ENCODE results near the gene IGFL2. TPM values are rescaled to one million over a fixed set of nuclear protein-coding genes. Genes with fewer than 3 reads are reported as not detected.

The IGFL2 gene
- total and polyA plus RNA-seq, 2 experiments from 2014 or later: not detected

- TF ChIP-seq EZH2 (IDR thresholded peaks at IDR 0.05; ENCODE audit: low read depth, unreplicated experiment): no peak
- TF ChIP-seq CREB1 (CRISPR knock-in tag; IDR thresholded peaks at IDR 0.05; ENCODE audit: low read depth): no peak
- no peak for TF ChIP-seq NANOG (IDR thresholded peaks at IDR 0.05; ENCODE audit: borderline replicate concordance)
- no peak for TF ChIP-seq STAT1 (IDR thresholded peaks at IDR 0.05; ENCODE audit: unreplicated experiment)
- no peak for TF ChIP-seq REST (IDR thresholded peaks at IDR 0.05; ENCODE audit: unreplicated experiment)
- no peak for TF ChIP-seq ZNF114 (CRISPR knock-in tag; IDR thresholded peaks at IDR 0.05)
- TF ChIP-seq EZH2phosphoT487 (IDR thresholded peaks at IDR 0.05; ENCODE audit: unreplicated experiment): no peak
- no peak for TF ChIP-seq ETS1 (IDR thresholded peaks at IDR 0.05)
- TF ChIP-seq, protein P1, sequence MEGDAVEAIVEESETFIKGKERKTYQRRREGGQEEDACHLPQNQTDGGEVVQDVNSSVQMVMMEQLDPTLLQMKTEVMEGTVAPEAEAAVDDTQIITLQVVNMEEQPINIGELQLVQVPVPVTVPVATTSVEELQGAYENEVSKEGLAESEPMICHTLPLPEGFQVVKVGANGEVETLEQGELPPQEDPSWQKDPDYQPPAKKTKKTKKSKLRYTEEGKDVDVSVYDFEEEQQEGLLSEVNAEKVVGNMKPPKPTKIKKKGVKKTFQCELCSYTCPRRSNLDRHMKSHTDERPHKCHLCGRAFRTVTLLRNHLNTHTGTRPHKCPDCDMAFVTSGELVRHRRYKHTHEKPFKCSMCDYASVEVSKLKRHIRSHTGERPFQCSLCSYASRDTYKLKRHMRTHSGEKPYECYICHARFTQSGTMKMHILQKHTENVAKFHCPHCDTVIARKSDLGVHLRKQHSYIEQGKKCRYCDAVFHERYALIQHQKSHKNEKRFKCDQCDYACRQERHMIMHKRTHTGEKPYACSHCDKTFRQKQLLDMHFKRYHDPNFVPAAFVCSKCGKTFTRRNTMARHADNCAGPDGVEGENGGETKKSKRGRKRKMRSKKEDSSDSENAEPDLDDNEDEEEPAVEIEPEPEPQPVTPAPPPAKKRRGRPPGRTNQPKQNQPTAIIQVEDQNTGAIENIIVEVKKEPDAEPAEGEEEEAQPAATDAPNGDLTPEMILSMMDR (conservative IDR thresholded peaks at IDR 0.05; ENCODE audit: low read depth in 2 of 2): no peak
- no peak for TF ChIP-seq ZNF462 (CRISPR knock-in tag; IDR thresholded peaks at IDR 0.05)
- TF ChIP-seq POLR2AphosphoS5 (IDR thresholded peaks at IDR 0.05; ENCODE audit: low read depth): no peak
- TF ChIP-seq JUNB (IDR thresholded peaks at IDR 0.05; ENCODE audit: unreplicated experiment): no peak
- TF ChIP-seq ZNF331 (CRISPR knock-in tag; IDR thresholded peaks at IDR 0.05; ENCODE audit: low read depth): no peak
- no peaks in the 10 kb centered on the region for H4K20me1 ChIP-seq (replicated peaks; ENCODE audit: insufficient read depth)
- no peak overlapping the region for H3K4me3 ChIP-seq
- H3K9me2 ChIP-seq (ENCODE audit: insufficient read depth): no peaks in the 10 kb centered on the region
- peaks cover 11% of the 10 kb centered on the region for H3K4me1 Mint-ChIP-seq
- no peak for ATAC-seq
- peaks cover 4% of the 10 kb centered on the region; the same call in 2 of the 3 replicates for H3K9me3 Mint-ChIP-seq
- H2AFZ ChIP-seq: no peak overlapping the region
- no peak overlapping the region for H3K4me2 ChIP-seq
- H3K4me3 Mint-ChIP-seq: no peak overlapping the region
- no peak for DNase-seq (ENCODE audit: low spot score)
- no peaks in the 10 kb centered on the region for H3F3A ChIP-seq (replicated peaks; ENCODE audit: low read depth)
- H3K27ac ChIP-seq (ENCODE audit: low read depth): no peak overlapping the region
- no peaks in the 10 kb centered on the region for H3K36me3 ChIP-seq (ENCODE audit: insufficient read depth)
- H3K27me3 Mint-ChIP-seq (ENCODE audit: insufficient read depth, low read depth, poor library complexity): no peaks in the 10 kb centered on the region
- no peaks in the 10 kb centered on the region for H3K27me3 ChIP-seq (ENCODE audit: insufficient read depth)
- H3K36me3 Mint-ChIP-seq (ENCODE audit: low read depth): 0 out of 3 replicates have a peak, but pooled peaks cover 3% of the 10 kb centered on the region
- no peaks in the 10 kb centered on the region for H3K79me2 ChIP-seq (replicated peaks; ENCODE audit: insufficient read depth)
- H3K27ac Mint-ChIP-seq: no peak overlapping the region
- no peaks in the 10 kb centered on the region for H3K4me1 ChIP-seq (ENCODE audit: insufficient read depth)
Measured at GRCh38 chr19:46116121-46116520, 31.9 kb upstream of the IGFL2 start.
